ENCODE data around the gene GRAMD2B.

DNA sequence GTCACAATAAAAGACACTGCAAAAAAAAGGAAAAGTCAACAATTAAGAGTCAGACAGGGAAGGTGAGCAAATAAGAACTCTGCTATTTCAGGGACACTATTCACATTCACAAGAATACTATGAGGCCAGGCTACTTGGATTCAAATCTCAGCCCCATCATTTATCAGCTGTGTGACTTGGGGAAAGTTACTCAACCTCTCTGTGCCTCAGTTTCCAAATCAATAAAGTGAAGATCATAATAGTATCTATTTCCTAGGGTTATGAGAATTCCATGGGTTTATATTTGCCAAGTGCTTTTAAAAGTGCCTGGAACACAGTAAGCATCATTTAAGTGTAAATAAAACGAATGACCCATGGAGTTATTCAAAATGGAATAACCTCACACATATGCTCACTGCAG is 115.4 kb downstream of the GRAMD2B start:
- TF ChIP-seq POLR2A (IDR thresholded peaks at IDR 0.05) (no peak), POLR2AphosphoS5 (IDR thresholded peaks at IDR 0.05) (no peak)
- TF ChIP-seq, protein P1, sequence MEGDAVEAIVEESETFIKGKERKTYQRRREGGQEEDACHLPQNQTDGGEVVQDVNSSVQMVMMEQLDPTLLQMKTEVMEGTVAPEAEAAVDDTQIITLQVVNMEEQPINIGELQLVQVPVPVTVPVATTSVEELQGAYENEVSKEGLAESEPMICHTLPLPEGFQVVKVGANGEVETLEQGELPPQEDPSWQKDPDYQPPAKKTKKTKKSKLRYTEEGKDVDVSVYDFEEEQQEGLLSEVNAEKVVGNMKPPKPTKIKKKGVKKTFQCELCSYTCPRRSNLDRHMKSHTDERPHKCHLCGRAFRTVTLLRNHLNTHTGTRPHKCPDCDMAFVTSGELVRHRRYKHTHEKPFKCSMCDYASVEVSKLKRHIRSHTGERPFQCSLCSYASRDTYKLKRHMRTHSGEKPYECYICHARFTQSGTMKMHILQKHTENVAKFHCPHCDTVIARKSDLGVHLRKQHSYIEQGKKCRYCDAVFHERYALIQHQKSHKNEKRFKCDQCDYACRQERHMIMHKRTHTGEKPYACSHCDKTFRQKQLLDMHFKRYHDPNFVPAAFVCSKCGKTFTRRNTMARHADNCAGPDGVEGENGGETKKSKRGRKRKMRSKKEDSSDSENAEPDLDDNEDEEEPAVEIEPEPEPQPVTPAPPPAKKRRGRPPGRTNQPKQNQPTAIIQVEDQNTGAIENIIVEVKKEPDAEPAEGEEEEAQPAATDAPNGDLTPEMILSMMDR (IDR thresholded peaks at IDR 0.05), result no peak

Data from suprapubic skin (tissue), 4 donors.